GM20000 (cell line): ENCODE data around the gene SYNGAP1.

ENCODE experiments used
- DNase-seq: peaks from one replicate; pipeline ENCODE4 v3.0.0; 2012; ENCODE audit warnings: low spot score
- TF ChIP-seq, protein P1 (sequence below): IDR thresholded peaks from 2 replicates; pipeline ENCODE4 v1.5.1; 2012; ENCODE audit warnings: mild to moderate bottlenecking, control low read depth; ENCODE audit errors: extremely low read depth, missing control alignments

Gene SYNGAP1

DNA sequence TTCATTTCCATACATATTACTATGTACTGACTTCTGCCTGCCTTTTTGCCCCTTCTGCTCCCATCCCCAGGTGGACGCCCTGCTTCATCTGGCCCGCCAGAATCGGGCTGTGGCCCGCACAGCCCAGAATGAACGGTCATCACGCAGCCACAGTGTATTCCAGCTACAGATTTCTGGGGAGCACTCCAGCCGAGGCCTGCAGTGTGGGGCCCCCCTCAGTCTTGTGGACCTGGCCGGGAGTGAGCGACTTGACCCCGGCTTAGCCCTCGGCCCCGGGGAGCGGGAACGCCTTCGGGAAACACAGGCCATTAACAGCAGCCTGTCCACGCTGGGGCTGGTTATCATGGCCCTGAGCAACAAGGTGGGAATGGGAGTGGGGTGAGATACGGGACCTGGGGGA is 13.7 kb upstream of the SYNGAP1 start:
- TF ChIP-seq, protein P1, sequence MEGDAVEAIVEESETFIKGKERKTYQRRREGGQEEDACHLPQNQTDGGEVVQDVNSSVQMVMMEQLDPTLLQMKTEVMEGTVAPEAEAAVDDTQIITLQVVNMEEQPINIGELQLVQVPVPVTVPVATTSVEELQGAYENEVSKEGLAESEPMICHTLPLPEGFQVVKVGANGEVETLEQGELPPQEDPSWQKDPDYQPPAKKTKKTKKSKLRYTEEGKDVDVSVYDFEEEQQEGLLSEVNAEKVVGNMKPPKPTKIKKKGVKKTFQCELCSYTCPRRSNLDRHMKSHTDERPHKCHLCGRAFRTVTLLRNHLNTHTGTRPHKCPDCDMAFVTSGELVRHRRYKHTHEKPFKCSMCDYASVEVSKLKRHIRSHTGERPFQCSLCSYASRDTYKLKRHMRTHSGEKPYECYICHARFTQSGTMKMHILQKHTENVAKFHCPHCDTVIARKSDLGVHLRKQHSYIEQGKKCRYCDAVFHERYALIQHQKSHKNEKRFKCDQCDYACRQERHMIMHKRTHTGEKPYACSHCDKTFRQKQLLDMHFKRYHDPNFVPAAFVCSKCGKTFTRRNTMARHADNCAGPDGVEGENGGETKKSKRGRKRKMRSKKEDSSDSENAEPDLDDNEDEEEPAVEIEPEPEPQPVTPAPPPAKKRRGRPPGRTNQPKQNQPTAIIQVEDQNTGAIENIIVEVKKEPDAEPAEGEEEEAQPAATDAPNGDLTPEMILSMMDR: no peak

DNA sequence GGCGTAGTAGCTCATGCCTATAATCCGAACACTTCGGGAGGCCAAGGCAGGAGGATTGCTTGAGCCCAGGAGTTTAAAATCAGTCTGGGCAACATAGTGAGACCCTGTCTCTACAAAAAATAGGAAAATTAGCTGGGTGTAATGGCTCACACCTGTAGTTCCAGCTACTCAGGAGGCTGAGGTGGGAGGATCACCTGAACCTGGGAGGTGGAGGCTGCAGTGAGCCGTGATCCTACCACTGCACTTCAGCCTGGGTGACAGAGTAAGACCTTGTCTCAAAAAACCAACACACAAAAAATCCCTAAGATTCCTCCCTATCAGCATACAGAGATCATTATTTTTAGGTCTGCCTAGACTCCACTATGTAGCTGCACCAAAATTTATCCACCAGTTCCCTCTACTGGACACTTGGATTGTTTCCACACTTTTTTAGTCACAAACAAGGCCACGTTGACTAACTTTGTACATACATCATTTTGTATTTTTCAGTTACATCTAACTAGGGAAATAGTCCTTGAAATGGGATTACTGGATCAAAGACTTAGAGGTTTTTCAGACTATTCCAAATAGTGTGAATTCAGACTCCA is 12.6 kb upstream of the SYNGAP1 start:
- DNase-seq: no peak
- TF ChIP-seq, protein P1: no peak

More for the DNA sequence above, 13.7 kb upstream of the SYNGAP1 start:
- no peak for DNase-seq

DNA sequence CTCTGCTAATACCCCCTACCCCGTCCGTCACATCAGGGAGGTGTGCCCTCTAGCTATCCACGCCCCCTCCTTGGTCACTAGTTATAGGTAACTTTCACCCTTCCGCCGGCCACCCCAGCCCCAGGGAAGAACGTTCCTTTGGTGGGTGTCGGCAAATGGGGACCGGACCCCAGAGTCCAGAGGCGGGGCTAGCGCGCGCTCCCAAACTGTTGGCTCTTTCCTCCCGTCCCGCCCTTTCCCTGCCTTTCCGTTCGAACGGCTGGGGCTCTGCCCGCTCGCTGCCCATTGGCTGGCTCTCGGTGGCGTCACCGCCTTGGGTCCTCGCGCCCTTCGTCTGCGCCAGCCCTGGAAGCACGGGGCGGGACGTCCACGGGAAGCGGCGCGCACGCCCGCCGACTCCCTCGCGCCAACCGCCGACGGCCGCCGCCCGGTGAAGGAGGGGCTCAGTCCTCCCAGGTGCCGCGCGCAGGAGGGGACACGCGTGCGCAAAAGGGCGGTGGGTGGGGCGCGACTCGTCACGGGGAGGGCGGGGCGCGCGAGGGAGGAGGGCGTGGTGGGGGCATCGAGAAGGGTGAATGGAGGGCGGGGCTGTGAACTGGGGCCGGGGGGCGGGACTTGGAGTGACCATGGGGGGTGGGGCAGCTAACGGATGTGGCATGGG is 9.7 kb upstream of the SYNGAP1 start:
- TF ChIP-seq, protein P1: no peak
- DNase-seq: peak; percentile 99

DNA sequence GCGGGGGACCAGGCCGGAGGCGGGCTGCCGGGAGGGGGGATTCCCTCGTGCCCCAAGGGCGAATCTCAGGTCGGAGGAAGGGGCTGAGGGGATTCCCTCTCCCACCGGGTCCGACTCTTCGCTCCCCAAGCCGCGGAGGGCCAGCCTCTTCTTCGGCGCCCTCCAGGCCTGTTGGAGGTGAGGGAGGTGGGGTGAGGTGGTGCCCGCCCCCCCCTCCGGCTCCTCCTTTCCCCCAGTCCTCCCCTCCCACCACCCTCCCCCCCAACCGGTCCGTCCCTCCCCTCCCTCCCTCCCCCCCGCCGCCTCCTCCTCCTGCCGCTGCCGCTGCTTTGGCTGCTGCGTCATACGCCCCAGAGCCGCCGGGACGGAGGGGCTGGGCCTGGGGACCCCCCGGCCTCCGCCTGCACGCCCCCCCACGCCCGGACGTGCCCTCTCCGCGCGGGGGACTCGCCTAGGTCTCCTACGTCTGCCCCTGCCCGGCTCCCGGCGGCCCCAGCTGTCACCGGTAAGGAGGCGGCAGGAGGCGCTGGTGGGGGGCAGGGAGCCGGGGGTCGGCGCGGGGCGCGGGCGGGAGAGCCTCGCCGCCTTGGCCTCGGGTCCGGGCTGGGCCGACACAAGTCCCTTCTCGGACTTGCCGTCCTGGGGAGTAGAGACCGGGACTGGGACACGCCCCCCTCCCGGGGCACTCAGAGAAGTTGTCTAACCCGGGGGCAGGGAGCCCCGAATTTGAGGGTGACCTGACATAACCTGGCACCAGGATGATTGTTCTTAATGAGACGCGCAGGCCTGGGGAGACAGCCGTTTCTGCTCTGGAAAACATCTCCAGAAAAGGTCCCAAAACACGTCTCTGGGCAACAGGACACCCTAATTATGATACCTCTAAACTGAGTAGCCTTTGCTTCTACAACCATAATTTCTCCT is 8.9 kb upstream of the SYNGAP1 start, which contains the start of gene PHF1:
PHF1 (plus strand) TSS at position 304 of the 921 bp plus-strand sequence. CDS start 1,250 bp downstream, outside the sequence.
- TF ChIP-seq, protein P1: no peak
- peak; percentile 92 for DNase-seq

DNA sequence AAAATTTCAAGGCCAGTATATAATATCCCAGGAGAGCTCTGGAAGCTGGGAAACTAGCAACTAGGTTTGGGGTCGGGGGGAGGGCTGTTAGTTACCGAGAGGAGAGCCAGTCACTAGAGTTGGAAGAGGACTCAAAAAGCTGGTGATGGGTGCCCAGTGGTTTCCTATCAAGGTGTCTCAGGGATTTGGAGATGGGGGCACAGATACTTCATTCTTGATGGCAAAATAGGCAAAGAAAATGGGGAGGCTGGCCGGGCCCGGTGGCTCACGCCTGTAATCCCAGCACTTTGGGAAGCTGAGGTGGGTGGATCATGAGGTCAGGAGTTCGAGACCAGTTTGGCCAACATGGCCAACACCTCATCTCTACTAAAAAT is 8.2 kb upstream of the SYNGAP1 start:
- TF ChIP-seq, protein P1: no peak
- DNase-seq: no peak

DNA sequence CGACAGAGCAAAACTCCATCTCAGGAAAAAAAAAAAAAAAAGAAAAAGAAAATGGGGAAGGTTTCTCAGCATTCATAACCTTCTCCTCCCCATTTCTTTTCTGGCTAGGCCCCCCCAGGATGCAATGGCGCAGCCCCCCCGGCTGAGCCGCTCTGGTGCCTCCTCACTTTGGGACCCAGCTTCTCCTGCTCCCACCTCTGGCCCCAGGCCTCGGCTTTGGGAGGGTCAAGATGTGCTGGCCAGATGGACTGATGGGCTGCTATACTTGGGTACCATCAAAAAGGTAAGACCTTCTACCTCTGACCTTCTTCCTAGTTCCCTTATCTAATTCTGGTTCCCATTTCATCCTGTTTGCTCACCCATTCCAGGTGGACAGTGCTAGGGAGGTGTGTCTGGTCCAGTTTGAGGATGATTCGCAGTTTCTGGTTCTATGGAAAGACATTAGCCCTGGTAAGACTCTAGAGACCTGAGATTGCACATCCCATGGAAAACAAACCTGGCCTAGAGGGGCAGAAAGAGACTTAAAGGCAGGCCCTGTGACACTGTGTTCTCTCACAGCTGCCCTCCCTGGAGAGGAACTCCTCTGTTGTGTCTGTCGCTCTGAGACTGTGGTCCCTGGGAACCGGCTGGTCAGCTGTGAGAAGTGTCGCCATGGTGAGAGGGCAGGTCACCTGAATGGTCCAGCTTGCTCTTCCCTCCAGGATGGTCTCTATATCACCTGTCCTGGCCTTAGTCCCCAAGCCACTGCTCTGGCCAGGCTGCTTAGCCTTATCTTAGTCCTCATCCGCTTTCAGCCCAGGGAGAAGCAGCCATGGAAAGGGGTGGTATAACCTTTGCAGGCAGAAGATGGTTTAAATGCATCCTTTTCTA is 7.5 kb upstream of the SYNGAP1 start:
- TF ChIP-seq, protein P1: no peak

More for the DNA sequence above, 7.5 kb upstream of the SYNGAP1 start:
- DNase-seq: no peak
